Panc1 (cell line): Measurements from ENCODE around the gene GPX3. TPM values are rescaled to one million over a fixed set of nuclear protein-coding genes. Genes with fewer than 3 reads are reported as not detected.

ENCODE experiments used
- ATAC-seq: fragments of 200-7000 bp; cut with Tn5 transposase; 2 replicates; pipeline ENCODE4 v1.9.1; 2020; ENCODE audit warnings: mild to moderate bottlenecking, moderate library complexity
- BruUV-seq: library from RNA; stranded (reverse); fragments of 400-500 nt; replicated peaks from 2 replicates; lab custom pipeline; 2021; lab: Mats Ljungman, UMichigan
- CTCF ChIA-PET: fragments of 300-600 bp; sonication (Branson Sonifier 250); formaldehyde crosslinking; loops from one replicate; lab custom pipeline; 2022; ENCODE audit warnings: antibody characterized with exemption; lab: Charles Lee
- POLR2A ChIA-PET: fragments of 300-600 bp; sonication (Branson Sonifier 250); formaldehyde crosslinking; loops from one replicate; lab custom pipeline; 2022; ENCODE audit warnings: antibody characterized with exemption; lab: Charles Lee
- DNase-seq: peaks from one replicate; pipeline ENCODE4 v3.0.0-alpha.2; 2010; ENCODE audit warnings: low read depth, low spot score
- H3K27ac ChIP-seq: 2 replicates; pipeline ENCODE4 v1.5.1; 2011; ENCODE audit warnings: mild to moderate bottlenecking, low read length, inconsistent platforms
- H3K27me3 ChIP-seq: fragments of 200-500 bp; sonication (Bioruptor generic); 2 replicates; pipeline ENCODE4 v1.6.0; 2014; ENCODE audit warnings: low read length, inconsistent platforms; ENCODE audit not compliant: control insufficient read depth, insufficient read depth
- H3K36me3 ChIP-seq: fragments of 200-500 bp; sonication (Bioruptor generic); 2 replicates; pipeline ENCODE4 v1.5.1; 2014; ENCODE audit warnings: inconsistent platforms, mild to moderate bottlenecking, low read length, moderate library complexity; ENCODE audit not compliant: control insufficient read depth, insufficient read depth
- H3K4me1 ChIP-seq: 2 replicates; pipeline ENCODE4 v1.5.1; 2011; ENCODE audit warnings: inconsistent platforms, mild to moderate bottlenecking, low read length, moderate library complexity; ENCODE audit not compliant: control insufficient read depth, insufficient read depth
- H3K4me3 ChIP-seq, 2 experiments: 2 replicates each; pipeline ENCODE4 v1.5.1; 2011 to 2012; ENCODE audit warnings: low read depth in 2 of 2, low read length in 2 of 2, mild to moderate bottlenecking in 2 of 2, inconsistent platforms in 1 of 2, moderate library complexity in 1 of 2
- H3K9me3 ChIP-seq: fragments of 200-500 bp; sonication (Bioruptor generic); 2 replicates; pipeline ENCODE4 v1.5.1; 2014; ENCODE audit warnings: low read depth, mild to moderate bottlenecking, inconsistent platforms, low read length, moderate library complexity; ENCODE audit not compliant: control insufficient read depth, insufficient read depth
- CTCF ChIP-seq: fragments of 450-650 bp; IDR thresholded peaks from 2 replicates; pipeline ENCODE4 v1.5.1; 2017; ENCODE audit warnings: mild to moderate bottlenecking
- POLR2AphosphoS5 ChIP-seq: IDR thresholded peaks from 2 replicates; pipeline ENCODE4 v1.6.1; 2012; ENCODE audit warnings: mild to moderate bottlenecking, low read depth, low read length, moderate library complexity
- REST ChIP-seq, 2 experiments: IDR thresholded peaks; 2 replicates each; pipeline ENCODE4 v1.6.1; 2011 to 2012; ENCODE audit warnings: low read depth in 2 of 2, control low read depth in 1 of 2, low read length in 1 of 2, mild to moderate bottlenecking in 1 of 2, moderate library complexity in 1 of 2; ENCODE audit not compliant: insufficient read depth in 1 of 2
- SIN3A ChIP-seq: IDR thresholded peaks from 2 replicates; pipeline ENCODE4 v1.6.1; 2012; ENCODE audit warnings: low read depth, mild to moderate bottlenecking, low read length, moderate library complexity, borderline replicate concordance; ENCODE audit not compliant: insufficient read depth
- TCF7L2 ChIP-seq: IDR thresholded peaks from 2 replicates; pipeline ENCODE4 v1.6.1; 2011; ENCODE audit warnings: mild to moderate bottlenecking, low read depth, low read length, inconsistent platforms
- in situ Hi-C: cut with HindIII; loops from 2 replicates; pipeline ENCODE4 v1.10.0; 2016; ENCODE audit warnings: low sequenced_read_pairs, low pct_unique_long_range_greater_than_20kb
- intact Hi-C: fragments of 100-400 bp; cut with micrococcal nuclease; formaldehyde crosslinking; loops from one replicate; pipeline ENCODE4 v1.10.0; 2022; ENCODE audit not compliant: unreplicated experiment
- total RNA-seq: library from RNA; stranded (reverse); gene quantifications from one replicate; pipeline ENCODE4 v1.2.1, GENCODE V29; 2021; ENCODE audit not compliant: unreplicated experiment

The GPX3 gene
- total RNA-seq, 1 experiment from 2014 or later: 8.5 TPM

DNA sequence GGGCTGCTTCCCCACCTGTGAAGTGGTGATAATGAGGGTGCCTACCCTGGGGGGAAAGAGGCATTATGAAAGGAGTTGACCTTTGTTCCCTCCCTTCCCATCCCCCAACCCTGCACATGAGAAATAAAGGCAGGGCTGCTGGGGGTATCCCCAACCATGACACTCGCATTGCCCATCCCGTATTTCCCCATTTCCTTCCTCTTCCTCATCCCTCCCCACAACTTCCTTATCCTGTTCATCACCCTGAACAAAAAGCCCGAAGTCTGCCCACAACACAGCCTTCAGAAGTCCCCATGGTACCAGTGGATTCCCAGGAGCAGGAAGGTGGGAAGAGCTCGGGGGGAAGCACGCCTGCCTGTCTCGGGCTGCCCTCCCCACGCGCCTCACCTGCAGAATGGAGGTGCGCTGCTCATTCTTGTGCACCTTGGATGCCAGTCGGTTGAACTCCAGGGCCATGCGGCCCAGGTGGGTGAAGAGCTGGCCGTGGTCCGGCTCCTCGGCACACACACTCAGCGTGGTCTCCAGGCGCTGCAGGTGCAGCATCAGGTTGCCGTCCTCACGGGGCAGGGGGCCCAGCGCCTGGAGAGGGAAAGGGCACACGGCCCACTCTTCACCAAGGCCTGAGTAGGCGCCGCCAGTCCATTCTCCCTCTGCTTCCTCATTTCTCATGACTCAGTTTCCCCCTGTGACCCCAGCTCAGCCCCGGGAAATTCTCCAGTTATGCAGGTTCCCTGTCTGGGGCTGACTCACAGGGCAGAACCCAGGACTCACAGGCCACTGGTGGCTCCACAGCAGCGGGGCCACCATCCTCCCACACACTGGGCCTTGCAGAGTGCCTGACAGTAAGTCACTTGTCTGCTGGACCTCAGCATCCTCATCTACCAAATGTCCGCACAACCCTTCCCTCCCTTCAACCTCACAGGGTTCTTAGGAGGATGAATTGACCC is 36.3 kb downstream of the GPX3 start:
- CTCF ChIA-PET: no interaction called here
- in situ Hi-C loops: no loop called here
- ATAC-seq: no peak
- BruUV-seq: no TSS peak
- POLR2A ChIA-PET: no interaction called here
- DNase-seq: no peak
- TF ChIP-seq POLR2AphosphoS5 (no peak), REST (IDR thresholded peaks at IDR 0.05; ENCODE audit: insufficient read depth in 1 of 2, low read depth in 2 of 2, low read length in 1 of 2) (no peak), CTCF (no peak), SIN3A (no peak), TCF7L2 (no peak)
- Histone ChIP-seq H3K4me3 (no peak overlapping the region), H3K4me1 (no peaks in the 10 kb centered on the region), H3K36me3 (0 out of 2 replicates have a peak, but pooled peaks cover 2% of the 10 kb centered on the region), H3K9me3 (no peaks in the 10 kb centered on the region), H3K27ac (no peak overlapping the region), H3K27me3 (no peaks in the 10 kb centered on the region)
- intact Hi-C loops: no loop called here

- TF ChIP-seq SIN3A (no peak), POLR2AphosphoS5 (no peak), REST (IDR thresholded peaks at IDR 0.05; ENCODE audit: insufficient read depth in 1 of 2, low read depth in 2 of 2, low read length in 1 of 2) (no peak), CTCF (no peak), TCF7L2 (no peak)
- DNase-seq: no peak
- no TSS peak for BruUV-seq
- no peaks in the 10 kb centered on the region for H3K9me3 ChIP-seq
- no peak for ATAC-seq
- no peaks in the 10 kb centered on the region for H3K27me3 ChIP-seq
- no peak overlapping the region for H3K4me3 ChIP-seq
- 0 out of 2 replicates have a peak, but pooled peaks cover 2% of the 10 kb centered on the region for H3K36me3 ChIP-seq
- in situ Hi-C loops: no loop called here
- H3K4me1 ChIP-seq: no peaks in the 10 kb centered on the region; the same call in 1 of the 2 replicates
- POLR2A ChIA-PET: no interaction called here
- no peak overlapping the region for H3K27ac ChIP-seq
- intact Hi-C loops: no loop called here
- CTCF ChIA-PET: interaction anchor here (1.0 kb wide), 1 partner anchor 56 kb away, joined by 3 read pairs; no protein-coding TSS in a partner anchor
Observed at GRCh38 chr5:151058301-151058700, 37.9 kb downstream of the GPX3 start.
